K562 (cell line): ENCODE data around the gene DMAC2. TPM values are rescaled to one million over a fixed set of nuclear protein-coding genes. Genes with fewer than 3 reads are reported as not detected.

Source experiments
- ATAC-seq: fragments of 200-7000 bp; cut with Tn5 transposase; 3 replicates; pipeline ENCODE4 v1.9.1; 2020; ENCODE audit warnings: moderate library complexity
- BruUV-seq: library from RNA; stranded (reverse); fragments of 400-500 nt; replicated peaks from 2 replicates; lab custom pipeline; 2021; lab: Mats Ljungman, UMichigan
- CTCF ChIA-PET: fragments of 300-600 bp; formaldehyde crosslinking; extraction: SDS; loops from one replicate; lab custom pipeline; 2021; ENCODE audit warnings: low intra/inter-chr PET ratio; lab: Yijun Ruan, JAX
- POLR2A ChIA-PET: fragments of 300-600, 350-650 bp; sonication (Branson Sonifier 250); formaldehyde crosslinking; extraction: SDS; loops from one replicate; lab custom pipeline; 2021; ENCODE audit warnings: antibody characterized with exemption, inconsistent platforms; lab: Yijun Ruan, JAX
- DNase-seq, 4 experiments: peaks; one replicate each; pipeline versions ENCODE4 v3.0.0 to v3.0.0-alpha.2; 2011 to 2018; ENCODE audit warnings: low spot score in 3 of 4, mixed read lengths in 3 of 4; ENCODE audit errors: extremely low read depth in 1 of 4
- FAIRE-seq: peaks from 2 replicates; lab custom pipeline; 2011; peaks lifted over from hg19 to GRCh38; lab: Jason Lieb, UNC
- H2AFZ ChIP-seq: 2 replicates; pipeline ENCODE4 v1.6.0; 2011; ENCODE audit warnings: low read depth, low read length, control low read depth, inconsistent platforms
- H3K27ac ChIP-seq: fragments of 200-600 bp; 3 replicates; pipeline ENCODE4 v1.8.0; 2011; ENCODE audit warnings: low read depth, mild to moderate bottlenecking, control low read depth, inconsistent platforms, low read length, moderate library complexity, mixed read lengths; ENCODE audit errors: extremely low read depth
- H3K27me3 ChIP-seq, 2 experiments: fragments of 300-600 bp in 1 of 2; 2 replicates in 1 of 2; 3 replicates in 1 of 2; pipeline versions ENCODE4 v1.6.0 to v1.8.0; 2011; ENCODE audit warnings: inconsistent platforms in 2 of 2, low read length in 2 of 2, mild to moderate bottlenecking in 1 of 2, mixed read lengths in 1 of 2, moderate library complexity in 1 of 2; ENCODE audit not compliant: control insufficient read depth in 2 of 2, insufficient read depth in 2 of 2
- H3K36me3 ChIP-seq: fragments of 300-600 bp; 3 replicates; pipeline ENCODE4 v1.8.0; 2011; ENCODE audit warnings: mild to moderate bottlenecking, low read length, inconsistent platforms; ENCODE audit not compliant: control insufficient read depth, insufficient read depth
- H3K4me1 ChIP-seq, 2 experiments: fragments of 200-600 bp in 1 of 2; replicated peaks in 1 of 2; 2 replicates in 1 of 2; 3 replicates in 1 of 2; pipeline versions ENCODE4 v1.5.1 to v1.8.0; 2011; ENCODE audit warnings: inconsistent platforms in 2 of 2, low read length in 2 of 2, mild to moderate bottlenecking in 1 of 2, mixed read lengths in 1 of 2, moderate library complexity in 1 of 2; ENCODE audit not compliant: control insufficient read depth in 2 of 2, insufficient read depth in 2 of 2
- H3K4me2 ChIP-seq: 2 replicates; pipeline ENCODE4 v1.6.1; 2011; ENCODE audit warnings: low read length, control low read depth, inconsistent platforms, mixed read lengths; ENCODE audit not compliant: insufficient read depth
- H3K4me3 ChIP-seq: fragments of 200-600 bp; sonication (generic), shearing (Covaris generic); 2 replicates; pipeline ENCODE4 v1.5.1; 2016; ENCODE audit warnings: control low read depth, inconsistent platforms
- H3K79me2 ChIP-seq: fragments of 200-600 bp; 3 replicates; pipeline ENCODE4 v1.8.0; 2011; ENCODE audit warnings: low read length, inconsistent platforms; ENCODE audit not compliant: control insufficient read depth, insufficient read depth
- H3K9ac ChIP-seq, 2 experiments: 2 replicates each; pipeline versions ENCODE4 v1.6.0 to v1.6.1; 2011; ENCODE audit warnings: low read depth in 2 of 2, low read length in 2 of 2, control low read depth in 1 of 2, inconsistent platforms in 1 of 2, mild to moderate bottlenecking in 1 of 2, mixed read lengths in 1 of 2; ENCODE audit not compliant: insufficient read depth in 1 of 2
- H3K9me1 ChIP-seq: one replicate; pipeline ENCODE4 v1.6.0; 2011; ENCODE audit warnings: inconsistent platforms, mild to moderate bottlenecking, low read length, moderate library complexity; ENCODE audit not compliant: control insufficient read depth, insufficient read depth
- H3K9me3 ChIP-seq: replicated peaks from 2 replicates; pipeline ENCODE4 v1.5.1; 2011; ENCODE audit warnings: low read depth, low read length, inconsistent platforms; ENCODE audit not compliant: control insufficient read depth, insufficient read depth
- H4K20me1 ChIP-seq: replicated peaks from 2 replicates; pipeline ENCODE4 v1.6.1; 2011; ENCODE audit warnings: low read length, inconsistent platforms, mixed read lengths; ENCODE audit not compliant: control insufficient read depth, insufficient read depth
- BRD4 ChIP-seq: fragments of 200-600 bp; sonication (generic); IDR thresholded peaks from 2 replicates; pipeline ENCODE4 v1.6.1; 2017; ENCODE audit warnings: inconsistent platforms
- CREBBP ChIP-seq: IDR thresholded peaks from one replicate; pipeline ENCODE4 v1.6.1; 2012; ENCODE audit warnings: low read depth, mild to moderate bottlenecking, control low read depth, inconsistent platforms, low read length
- CTCF ChIP-seq, 3 experiments: IDR thresholded peaks in 2 of 3; conservative IDR thresholded peaks in 1 of 3; 2 replicates each; pipeline ENCODE4 v1.5.1; 2011 to 2012; ENCODE audit warnings: low read length in 3 of 3, mild to moderate bottlenecking in 3 of 3, control low read depth in 2 of 3, improper control_type of control experiment in 1 of 3, inconsistent platforms in 1 of 3, low read depth in 1 of 3, mixed read lengths in 1 of 3, moderate library complexity in 1 of 3; ENCODE audit not compliant: insufficient read depth in 2 of 3
- FOXM1 ChIP-seq, 2 experiments: fragments of 450-650 bp in 1 of 2; sonication (generic) in 1 of 2; formaldehyde crosslinking in 1 of 2; IDR thresholded peaks; 2 replicates each; pipeline versions ENCODE4 v1.6.1 to v1.9.0; 2017 to 2022; ENCODE audit warnings: low read depth in 2 of 2, mild to moderate bottlenecking in 2 of 2, missing genetic modification reagents in 1 of 2, moderate library complexity in 1 of 2
- OTX1 ChIP-seq: fragments of 450-650 bp; formaldehyde crosslinking; IDR thresholded peaks from 2 replicates; pipeline ENCODE4 v1.4.0; 2022; ENCODE audit warnings: mild to moderate bottlenecking
- RAD21 ChIP-seq, 2 experiments: fragments of 250-450 bp in 1 of 2; fragments of 450-650 bp in 1 of 2; sonication (Bioruptor Pico) in 1 of 2; formaldehyde crosslinking in 1 of 2; IDR thresholded peaks in 1 of 2; conservative IDR thresholded peaks in 1 of 2; 2 replicates each; pipeline versions ENCODE4 v1.4.0 to v1.8.0; 2020 to 2022; ENCODE audit warnings: mild to moderate bottlenecking in 2 of 2, moderate library complexity in 1 of 2
- SMARCC2 ChIP-seq: fragments of 450-650 bp; IDR thresholded peaks from 2 replicates; pipeline ENCODE4 v1.6.1; 2017; ENCODE audit warnings: antibody characterized with exemption, moderate library complexity, mild to moderate bottlenecking, low read depth
- U2AF2 ChIP-seq: fragments of 200-400 bp; formaldehyde crosslinking; optimal IDR thresholded peaks from 2 replicates; pipeline ENCODE3; 2017; ENCODE audit warnings: low read depth, mild to moderate bottlenecking, low read length
- ZBTB1 ChIP-seq: sonication (generic); formaldehyde crosslinking; IDR thresholded peaks from 2 replicates; pipeline ENCODE4 v1.8.1; 2023; ENCODE audit warnings: missing genetic modification reagents, low read depth, mild to moderate bottlenecking, borderline replicate concordance
- ZNF197 ChIP-seq: fragments of 200-800 bp; sonication (Bioruptor generic); IDR thresholded peaks from 2 replicates; pipeline ENCODE4 v1.6.1; 2016; ENCODE audit warnings: low read depth, missing genetic modification characterization, missing compliant biosample characterization
- WGBS: fragments of 100-300 bp; shearing (Covaris generic); methylation state at CpG from one replicate; pipeline ENCODE4 v1.1.6; 2016; ENCODE audit warnings: low coverage, mixed read lengths; ENCODE audit not compliant: insufficient coverage; ENCODE audit errors: missing lambda C conversion rate; 5-methylcytosine and 5-hydroxymethylcytosine counted together
- in situ Hi-C: fragments of 300-500 bp; cut with MboI; formaldehyde crosslinking; loops from 4 replicates; pipeline ENCODE4 v1.15.0; 2018; ENCODE audit warnings: inconsistent platforms, mixed read lengths
- intact Hi-C: fragments of 100-400 bp; cut with micrococcal nuclease; formaldehyde crosslinking; loops from 2 replicates; pipeline ENCODE4 v1.14.2; 2022
- polyA plus RNA-seq, 8 experiments: library from polyadenylated mRNA; depleted of rRNA in 4 of 8; stranded (reverse) in 5 of 8; unstranded in 3 of 8; fragments of >200 nt; fragmentation: Nextera tagmentation in 2 of 8; fragmentation: Illumina TruSeq in 1 of 8; extraction: Ambion mirVana in 2 of 8; extraction: Trizol in 1 of 8; gene quantifications; 2 replicates each; pipeline versions ENCODE4 v1.2.1 to v1.2.3, GENCODE V29; 2011 to 2014; ENCODE audit warnings: inconsistent platforms in 1 of 8, missing spikeins in 1 of 8
- total RNA-seq, 7 experiments: library from RNA; depleted of rRNA in 6 of 7; stranded (reverse); fragments of >200 nt in 6 of 7; fragmentation: Illumina TruSeq in 2 of 7; extraction: Trizol in 2 of 7; gene quantifications; 2 replicates each; pipeline versions ENCODE4 v1.2.1 to v1.2.3, GENCODE V29; 2011 to 2021; ENCODE audit warnings: low replicate concordance in 1 of 7
- TF ChIP-seq, protein P1 (sequence below): fragments of 250-450 bp; sonication (Bioruptor Pico); IDR thresholded peaks from 2 replicates; pipeline ENCODE4 v1.4.0; 2020; ENCODE audit warnings: mild to moderate bottlenecking
- TF ChIP-seq, protein P2 (sequence below), 2 experiments: IDR thresholded peaks in 1 of 2; conservative IDR thresholded peaks in 1 of 2; 2 replicates each; pipeline ENCODE4 v1.6.1; 2016; ENCODE audit warnings: low read depth in 2 of 2, mild to moderate bottlenecking in 1 of 2, missing compliant biosample characterization in 1 of 2, missing genetic modification characterization in 1 of 2, moderate library complexity in 1 of 2

Gene DMAC2
- total and polyA plus RNA-seq, 9 of the 15 experiments (the other 6 are each of a cell fraction or from before 2014, with no cell fraction given), result 12.9 to 61.2 (median 43.1) TPM

- Histone ChIP-seq H2AFZ (no peak overlapping the region), H3K9me1 (no peaks in the 10 kb centered on the region), H3K27ac (no peak overlapping the region), H3K36me3 (no peaks in the 10 kb centered on the region), H3K4me1 (peaks cover 0 to 4% of the 10 kb centered on the region in 2 experiments; a peak in 1 of 5 replicates), H3K9me3 (no peaks in the 10 kb centered on the region), H3K4me3 (no peak overlapping the region), H3K79me2 (no peaks in the 10 kb centered on the region), H4K20me1 (no peaks in the 10 kb centered on the region), H3K27me3 (peaks cover 0 to 6% of the 10 kb centered on the region in 2 experiments; a peak in 1 of 5 replicates), H3K4me2 (no peak overlapping the region), H3K9ac (no peak overlapping the region)
- in situ Hi-C loops, result no loop called here
- POLR2A ChIA-PET, result no interaction called here
- no peak for FAIRE-seq
- BruUV-seq, result no TSS peak
- intact Hi-C loops, result no loop called here
- ATAC-seq, result 0 out of 3 replicates have a peak, but pooled peaks have one; percentile 46
- DNase-seq, result no peak
- CTCF ChIA-PET, result interaction anchor here (0.6 kb wide), 2 partner anchors 333 to 1185 kb away, joined by 3 to 4 read pairs; no protein-coding TSS in a partner anchor
- WGBS, result 1% methylated on average over 6 of the region's 6 CpGs
- TF ChIP-seq ZBTB1 (CRISPR knock-in tag), result no peak
- TF ChIP-seq OTX1 (CRISPR knock-in tag), result no peak
- TF ChIP-seq CREBBP, result no peak
- no peak for TF ChIP-seq U2AF2
- no peak for TF ChIP-seq FOXM1 (IDR thresholded peaks at IDR 0.05; ENCODE audit: low read depth)
- TF ChIP-seq FOXM1 (CRISPR knock-in tag; IDR thresholded peaks at IDR 0.05; ENCODE audit: low read depth), result no peak
- TF ChIP-seq RAD21 (CRISPR knock-in tag; conservative IDR thresholded peaks at IDR 0.05 in 1 of 2, IDR thresholded peaks at IDR 0.05 in 1 of 2), result peak in 1 of 2 experiments; percentile 22; a peak in 1 of 4 replicates
- TF ChIP-seq BRD4, result no peak
- no peak for TF ChIP-seq ZNF197 (CRISPR knock-in tag)
- TF ChIP-seq, protein P1, sequence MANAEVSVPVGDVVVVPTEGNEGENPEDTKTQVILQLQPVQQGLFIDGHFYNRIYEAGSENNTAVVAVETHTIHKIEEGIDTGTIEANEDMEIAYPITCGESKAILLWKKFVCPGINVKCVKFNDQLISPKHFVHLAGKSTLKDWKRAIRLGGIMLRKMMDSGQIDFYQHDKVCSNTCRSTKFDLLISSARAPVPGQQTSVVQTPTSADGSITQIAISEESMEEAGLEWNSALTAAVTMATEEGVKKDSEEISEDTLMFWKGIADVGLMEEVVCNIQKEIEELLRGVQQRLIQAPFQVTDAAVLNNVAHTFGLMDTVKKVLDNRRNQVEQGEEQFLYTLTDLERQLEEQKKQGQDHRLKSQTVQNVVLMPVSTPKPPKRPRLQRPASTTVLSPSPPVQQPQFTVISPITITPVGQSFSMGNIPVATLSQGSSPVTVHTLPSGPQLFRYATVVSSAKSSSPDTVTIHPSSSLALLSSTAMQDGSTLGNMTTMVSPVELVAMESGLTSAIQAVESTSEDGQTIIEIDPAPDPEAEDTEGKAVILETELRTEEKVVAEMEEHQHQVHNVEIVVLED (CRISPR knock-in tag), result no peak
- TF ChIP-seq, protein P2, sequence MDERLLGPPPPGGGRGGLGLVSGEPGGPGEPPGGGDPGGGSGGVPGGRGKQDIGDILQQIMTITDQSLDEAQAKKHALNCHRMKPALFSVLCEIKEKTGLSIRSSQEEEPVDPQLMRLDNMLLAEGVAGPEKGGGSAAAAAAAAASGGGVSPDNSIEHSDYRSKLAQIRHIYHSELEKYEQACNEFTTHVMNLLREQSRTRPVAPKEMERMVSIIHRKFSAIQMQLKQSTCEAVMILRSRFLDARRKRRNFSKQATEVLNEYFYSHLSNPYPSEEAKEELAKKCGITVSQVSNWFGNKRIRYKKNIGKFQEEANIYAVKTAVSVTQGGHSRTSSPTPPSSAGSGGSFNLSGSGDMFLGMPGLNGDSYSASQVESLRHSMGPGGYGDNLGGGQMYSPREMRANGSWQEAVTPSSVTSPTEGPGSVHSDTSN (CRISPR knock-in tag; IDR thresholded peaks at IDR 0.05; ENCODE audit: low read depth), result no peak
- TF ChIP-seq, protein P2 (tag; conservative IDR thresholded peaks at IDR 0.05; ENCODE audit: low read depth), result no peak
- peak; percentile 30 to 66 (median 30); a peak in 3 of 6 replicates for TF ChIP-seq CTCF (IDR thresholded peaks at IDR 0.05 in 2 of 3, conservative IDR thresholded peaks at IDR 0.05 in 1 of 3; ENCODE audit: insufficient read depth in 2 of 3, low read depth in 1 of 3, low read length in 3 of 3)
- no peak for TF ChIP-seq SMARCC2
Measured at GRCh38 chr19:41452584-41453275, 13.0 kb upstream of the DMAC2 start.
